Measurements from ENCODE around the gene ANKRD49.
A peak's percentile ranks its signal among the peaks of the same experiment; 100 is the strongest.

Gene ANKRD49

GRCh38 chr11:94515398-94515797 is 21.6 kb downstream of the ANKRD49 start:
- no peak for DNase-seq (ENCODE audit: extremely low spot score)
- ChIA-PET CTCF (interaction anchor here (0.8 to 1.8 kb wide), 3 partner anchors 16 to 87 kb away, joined by 4 read pairs; no protein-coding TSS in a partner anchor), POLR2A (no interaction called here)
- TF ChIP-seq, protein P1, sequence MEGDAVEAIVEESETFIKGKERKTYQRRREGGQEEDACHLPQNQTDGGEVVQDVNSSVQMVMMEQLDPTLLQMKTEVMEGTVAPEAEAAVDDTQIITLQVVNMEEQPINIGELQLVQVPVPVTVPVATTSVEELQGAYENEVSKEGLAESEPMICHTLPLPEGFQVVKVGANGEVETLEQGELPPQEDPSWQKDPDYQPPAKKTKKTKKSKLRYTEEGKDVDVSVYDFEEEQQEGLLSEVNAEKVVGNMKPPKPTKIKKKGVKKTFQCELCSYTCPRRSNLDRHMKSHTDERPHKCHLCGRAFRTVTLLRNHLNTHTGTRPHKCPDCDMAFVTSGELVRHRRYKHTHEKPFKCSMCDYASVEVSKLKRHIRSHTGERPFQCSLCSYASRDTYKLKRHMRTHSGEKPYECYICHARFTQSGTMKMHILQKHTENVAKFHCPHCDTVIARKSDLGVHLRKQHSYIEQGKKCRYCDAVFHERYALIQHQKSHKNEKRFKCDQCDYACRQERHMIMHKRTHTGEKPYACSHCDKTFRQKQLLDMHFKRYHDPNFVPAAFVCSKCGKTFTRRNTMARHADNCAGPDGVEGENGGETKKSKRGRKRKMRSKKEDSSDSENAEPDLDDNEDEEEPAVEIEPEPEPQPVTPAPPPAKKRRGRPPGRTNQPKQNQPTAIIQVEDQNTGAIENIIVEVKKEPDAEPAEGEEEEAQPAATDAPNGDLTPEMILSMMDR (IDR thresholded peaks at IDR 0.05; ENCODE audit: control extremely low read depth, extremely low read depth, low read depth, missing control alignments): no peak

- DNase-seq (ENCODE audit: extremely low spot score): no peak
- ChIA-PET CTCF (interaction anchor here (0.8 to 3.6 kb wide), 15 partner anchors 9 to 634 kb away, joined by 3 to 14 read pairs (median 5); no protein-coding TSS in a partner anchor), POLR2A (no interaction called here)
- TF ChIP-seq, protein P1 (IDR thresholded peaks at IDR 0.05; ENCODE audit: control extremely low read depth, extremely low read depth, low read depth, missing control alignments): no peak
Observed at GRCh38 chr11:94516725-94517124, 22.9 kb downstream of the ANKRD49 start.

DNA sequence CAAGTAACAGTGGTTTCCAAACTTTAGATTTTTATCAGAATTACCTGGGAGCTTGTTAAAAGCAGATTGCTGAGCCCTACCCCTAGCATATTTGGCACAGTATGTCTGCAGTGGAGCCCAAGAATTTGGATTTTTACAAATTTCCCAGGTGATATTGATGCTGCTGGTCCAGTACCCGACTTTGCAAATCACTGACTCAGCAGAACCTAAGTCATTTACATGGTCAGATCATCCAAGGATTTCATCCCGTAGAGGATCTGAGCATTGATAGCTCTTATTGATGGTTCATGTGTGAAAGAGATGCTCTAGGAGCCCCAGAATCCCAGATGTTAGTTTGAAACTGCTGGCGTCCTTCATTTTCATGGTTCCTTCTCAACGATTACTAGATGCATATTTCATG is 24.5 kb downstream of the ANKRD49 start:
- POLR2A ChIA-PET: no interaction called here
- CTCF ChIA-PET: interaction anchor here (1.0 to 3.6 kb wide), 11 partner anchors 8 to 335 kb away, joined by 3 to 14 read pairs (median 5); no protein-coding TSS in a partner anchor
- TF ChIP-seq, protein P1 (IDR thresholded peaks at IDR 0.05; ENCODE audit: control extremely low read depth, extremely low read depth, low read depth, missing control alignments): no peak
- no peak for DNase-seq (ENCODE audit: extremely low spot score)

DNA sequence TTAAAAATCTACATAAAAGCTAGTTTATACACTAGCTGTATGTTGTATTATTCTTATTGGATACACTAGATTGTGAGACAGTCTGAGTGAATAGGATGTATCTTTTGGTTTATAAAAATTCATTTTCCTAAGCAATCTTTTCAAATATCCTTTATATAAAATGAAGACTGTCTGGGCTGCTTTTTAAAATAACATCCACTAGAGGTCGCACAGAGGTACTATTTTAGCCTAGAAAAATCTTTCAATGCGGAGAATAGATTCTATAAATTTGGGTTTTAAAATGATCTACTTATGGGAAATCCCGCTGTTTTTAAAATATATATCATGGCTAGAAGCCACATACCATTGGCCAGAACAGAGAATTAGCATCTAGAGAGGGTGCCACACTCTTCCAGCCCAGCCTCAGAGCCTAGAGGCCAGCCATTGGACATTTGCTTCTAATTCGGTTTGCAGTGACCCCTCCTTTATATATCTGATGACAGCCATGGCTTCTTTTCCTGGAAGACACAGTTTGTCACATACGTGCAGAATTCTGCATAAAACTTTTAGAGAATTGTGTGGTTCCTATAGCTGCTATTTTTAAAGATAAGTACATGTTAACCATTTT is 25.8 kb downstream of the ANKRD49 start:
- ChIA-PET POLR2A (no interaction called here), CTCF (interaction anchor here (0.8 to 3.6 kb wide), 26 partner anchors 9 to 614 kb away, joined by 3 to 14 read pairs (median 4); no protein-coding TSS in a partner anchor)
- DNase-seq (ENCODE audit: extremely low spot score): peak; percentile 34
- TF ChIP-seq, protein P1 (IDR thresholded peaks at IDR 0.05; ENCODE audit: control extremely low read depth, extremely low read depth, low read depth, missing control alignments): peak; percentile 49

- DNase-seq (ENCODE audit: extremely low spot score): no peak
- ChIA-PET POLR2A (no interaction called here), CTCF (interaction anchor here (1.0 to 2.7 kb wide), 12 partner anchors 9 to 623 kb away, joined by 3 to 15 read pairs (median 3); partner anchors contain the start of gene C11orf97)
- TF ChIP-seq, protein P1 (IDR thresholded peaks at IDR 0.05; ENCODE audit: control extremely low read depth, extremely low read depth, low read depth, missing control alignments): no peak
Observed at GRCh38 chr11:94521684-94522083, 27.9 kb downstream of the ANKRD49 start.

- ChIA-PET CTCF (interaction anchor here (0.7 to 1.8 kb wide), 4 partner anchors 71 to 373 kb away, joined by 3 to 4 read pairs (median 4); no protein-coding TSS in a partner anchor), POLR2A (no interaction called here)
- no peak for DNase-seq (ENCODE audit: extremely low spot score)
- TF ChIP-seq, protein P1 (IDR thresholded peaks at IDR 0.05; ENCODE audit: control extremely low read depth, extremely low read depth, low read depth, missing control alignments): no peak
Observed at GRCh38 chr11:94524341-94524740, 30.6 kb downstream of the ANKRD49 start.
